Choroid plexus epithelial cell (primary cell): Measurements from ENCODE around the gene SMYD4.
A peak's percentile ranks its signal among the peaks of the same experiment; 100 is the strongest.

Experiments used
- DNase-seq: peaks from one replicate; pipeline ENCODE4 v3.0.0-alpha.2; 2010; ENCODE audit warnings: low read depth
- H3K4me3 ChIP-seq: 2 replicates; pipeline ENCODE4 v1.5.1; 2011; ENCODE audit warnings: low read depth, mild to moderate bottlenecking, control low read depth, low read length, moderate library complexity
- CTCF ChIP-seq: conservative IDR thresholded peaks from 2 replicates; pipeline ENCODE4 v1.5.1; 2011; ENCODE audit warnings: low read depth, mild to moderate bottlenecking, control low read depth, inconsistent platforms, low read length, moderate library complexity

Gene SMYD4

GRCh38 chr17:1853698-1854097, 24.0 kb upstream of the SMYD4 start:
- TF ChIP-seq CTCF: no peak
- DNase-seq: no peak
- H3K4me3 ChIP-seq: no peak overlapping the region

GRCh38 chr17:1852327-1852726, 22.6 kb upstream of the SMYD4 start:
- no peak overlapping the region for H3K4me3 ChIP-seq
- DNase-seq: no peak
- TF ChIP-seq CTCF: no peak

- TF ChIP-seq CTCF: no peak
- H3K4me3 ChIP-seq: no peak overlapping the region
- DNase-seq: no peak
Observed at GRCh38 chr17:1847191-1847590, 17.5 kb upstream of the SMYD4 start.

- H3K4me3 ChIP-seq: no peak overlapping the region
- no peak for TF ChIP-seq CTCF
- no peak for DNase-seq
Observed at GRCh38 chr17:1843947-1844346, 14.2 kb upstream of the SMYD4 start.

- no peak for DNase-seq
- TF ChIP-seq CTCF: no peak
- no peak overlapping the region for H3K4me3 ChIP-seq
Observed at GRCh38 chr17:1839516-1839915, 9.8 kb upstream of the SMYD4 start.

- TF ChIP-seq CTCF: no peak
- DNase-seq: no peak
- no peak overlapping the region for H3K4me3 ChIP-seq
Observed at GRCh38 chr17:1834380-1835149, 4.9 kb upstream of the SMYD4 start.

GRCh38 chr17:1830288-1830687, 586 bp upstream of the SMYD4 start:
- DNase-seq: peak; percentile 10
- peak overlapping the region; percentile 92 for H3K4me3 ChIP-seq
- no peak for TF ChIP-seq CTCF
